WI38 (cell line): ENCODE measurements around the gene TCF4.

Experiments
- H3K4me3 ChIP-seq: 2 replicates; pipeline ENCODE4 v1.5.1; 2011; ENCODE audit warnings: low read depth, mild to moderate bottlenecking, control low read depth, low read length
- TF ChIP-seq, protein P1 (sequence below): IDR thresholded peaks from 2 replicates; pipeline ENCODE4 v1.5.1; 2012; ENCODE audit warnings: low read depth, mild to moderate bottlenecking, control low read depth, low read length

The TCF4 gene

DNA sequence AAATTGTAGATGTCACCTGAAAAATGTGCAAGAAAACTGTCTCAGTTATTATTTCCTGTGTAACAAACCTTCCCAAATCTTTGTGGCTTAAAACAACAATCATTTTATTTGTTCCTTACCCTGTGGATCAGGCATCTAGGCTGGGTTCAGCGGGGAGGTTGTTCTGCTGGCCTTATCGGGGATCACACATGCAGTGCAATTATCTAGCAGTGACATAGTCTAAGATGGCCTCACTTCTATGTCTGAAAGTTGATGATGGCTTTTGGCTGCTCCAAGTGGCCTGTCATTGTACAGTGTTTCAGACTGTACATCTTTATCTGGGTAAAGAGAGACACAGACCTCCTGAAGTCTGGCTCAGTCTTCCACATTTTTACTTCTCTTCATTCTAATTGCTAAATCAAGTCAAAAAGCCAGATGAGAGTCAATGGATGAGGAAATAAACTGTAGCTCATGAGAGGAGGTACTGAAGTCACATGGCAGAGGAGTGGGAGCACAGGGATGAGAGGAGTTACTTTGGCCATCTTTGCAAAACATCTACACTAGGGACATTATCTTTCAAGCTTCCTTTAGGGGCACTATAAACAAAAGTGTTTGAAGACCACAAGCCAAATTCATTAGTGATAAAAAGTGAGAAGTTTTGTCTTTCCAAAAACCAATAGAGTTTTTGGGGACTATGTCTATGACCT, 385.6 kb downstream of the TCF4 start:
- TF ChIP-seq, protein P1, sequence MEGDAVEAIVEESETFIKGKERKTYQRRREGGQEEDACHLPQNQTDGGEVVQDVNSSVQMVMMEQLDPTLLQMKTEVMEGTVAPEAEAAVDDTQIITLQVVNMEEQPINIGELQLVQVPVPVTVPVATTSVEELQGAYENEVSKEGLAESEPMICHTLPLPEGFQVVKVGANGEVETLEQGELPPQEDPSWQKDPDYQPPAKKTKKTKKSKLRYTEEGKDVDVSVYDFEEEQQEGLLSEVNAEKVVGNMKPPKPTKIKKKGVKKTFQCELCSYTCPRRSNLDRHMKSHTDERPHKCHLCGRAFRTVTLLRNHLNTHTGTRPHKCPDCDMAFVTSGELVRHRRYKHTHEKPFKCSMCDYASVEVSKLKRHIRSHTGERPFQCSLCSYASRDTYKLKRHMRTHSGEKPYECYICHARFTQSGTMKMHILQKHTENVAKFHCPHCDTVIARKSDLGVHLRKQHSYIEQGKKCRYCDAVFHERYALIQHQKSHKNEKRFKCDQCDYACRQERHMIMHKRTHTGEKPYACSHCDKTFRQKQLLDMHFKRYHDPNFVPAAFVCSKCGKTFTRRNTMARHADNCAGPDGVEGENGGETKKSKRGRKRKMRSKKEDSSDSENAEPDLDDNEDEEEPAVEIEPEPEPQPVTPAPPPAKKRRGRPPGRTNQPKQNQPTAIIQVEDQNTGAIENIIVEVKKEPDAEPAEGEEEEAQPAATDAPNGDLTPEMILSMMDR, result no peak

DNA sequence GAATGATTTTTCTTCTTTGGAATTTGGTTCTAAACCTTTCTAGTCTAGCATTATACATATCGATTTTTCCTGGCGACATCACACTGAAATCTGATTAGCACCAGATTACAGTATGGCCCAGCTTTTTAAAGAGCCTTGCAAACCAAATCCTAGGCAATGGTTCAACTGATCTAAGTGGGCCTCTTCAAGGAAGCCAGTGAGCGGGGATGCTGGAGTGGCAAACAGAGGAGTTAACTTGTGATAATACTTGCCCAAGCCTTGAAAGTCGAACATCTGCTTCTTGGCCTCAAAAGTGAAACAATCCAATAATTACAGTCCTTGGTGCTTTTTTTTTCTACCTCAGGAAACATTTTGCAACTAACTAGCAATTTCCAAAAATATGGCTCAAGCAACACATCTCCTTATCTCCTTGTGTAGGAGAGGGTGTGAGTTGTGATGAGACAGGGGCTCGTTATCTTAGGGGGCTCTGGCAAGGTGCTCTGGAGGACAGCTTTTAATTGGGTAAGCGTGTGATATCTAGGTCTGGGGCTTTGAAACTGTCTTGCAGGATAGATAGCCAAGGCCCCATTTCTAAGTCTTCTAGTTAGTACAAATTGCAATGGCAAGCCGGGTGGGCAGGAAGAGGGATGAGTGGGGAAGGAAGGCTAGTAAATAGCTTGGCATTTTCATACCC, 388.6 kb downstream of the TCF4 start:
- no peak overlapping the region for H3K4me3 ChIP-seq
- TF ChIP-seq, protein P1, result no peak

More for the DNA sequence above, 385.6 kb downstream of the TCF4 start:
- no peak overlapping the region for H3K4me3 ChIP-seq

DNA sequence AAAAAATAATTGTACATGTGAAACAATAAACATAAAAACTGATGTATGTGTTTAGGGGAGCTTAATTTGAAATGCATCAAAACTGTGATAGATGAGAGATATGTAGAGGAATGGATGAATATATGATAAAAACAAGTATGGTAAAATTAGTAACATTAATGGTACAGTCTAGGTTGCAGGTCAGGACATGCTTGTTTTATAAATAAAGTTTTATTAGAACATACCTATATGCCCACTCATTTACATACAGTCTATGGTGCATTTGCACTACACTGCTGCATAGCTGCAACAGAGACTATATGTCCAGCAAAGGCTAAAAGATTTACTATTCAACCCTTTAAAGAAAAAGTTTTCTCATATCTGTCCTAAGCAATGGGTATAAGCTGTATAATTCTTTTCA, 392.1 kb downstream of the TCF4 start:
- TF ChIP-seq, protein P1, result no peak
- no peak overlapping the region for H3K4me3 ChIP-seq

DNA sequence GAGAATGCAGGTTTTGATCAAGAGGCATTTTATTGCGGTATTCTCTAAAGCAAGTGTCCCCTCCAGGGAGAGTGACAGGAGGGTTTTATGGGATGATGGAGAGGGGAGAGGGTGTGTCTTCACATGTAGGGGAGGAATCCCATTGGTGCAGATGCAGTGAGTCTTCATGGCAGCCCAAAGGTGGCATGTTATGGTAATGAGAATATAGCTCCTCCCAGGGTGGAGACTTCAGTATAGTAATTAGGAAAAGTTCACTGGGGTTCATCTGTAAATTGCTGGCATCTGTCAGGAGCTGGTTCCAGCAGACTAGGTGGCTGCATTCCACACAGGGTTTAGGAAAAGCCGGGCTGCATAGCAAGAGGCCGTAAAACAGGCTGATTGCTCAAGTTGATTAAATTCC, 398.0 kb downstream of the TCF4 start:
- no peak overlapping the region for H3K4me3 ChIP-seq
- TF ChIP-seq, protein P1, result no peak

DNA sequence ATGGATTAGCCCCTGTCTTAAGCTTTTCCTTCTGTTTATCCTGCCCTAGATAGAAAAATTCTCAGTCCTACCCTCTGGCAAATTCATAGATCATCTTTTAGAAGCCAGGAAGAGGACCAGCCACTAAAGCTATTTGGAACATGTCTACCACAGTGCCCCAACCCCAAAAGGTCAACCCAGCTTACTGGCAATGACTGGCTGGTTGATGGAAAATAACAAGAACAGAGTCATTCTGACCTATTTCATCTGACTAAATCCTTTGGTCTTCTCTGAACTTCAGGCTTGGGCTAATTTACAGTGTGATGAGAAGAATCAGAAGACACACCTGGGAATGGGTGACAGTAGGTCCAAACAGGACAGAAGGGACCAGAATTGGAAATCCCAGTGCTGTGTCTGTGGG, 401.4 kb downstream of the TCF4 start:
- TF ChIP-seq, protein P1, result no peak

DNA sequence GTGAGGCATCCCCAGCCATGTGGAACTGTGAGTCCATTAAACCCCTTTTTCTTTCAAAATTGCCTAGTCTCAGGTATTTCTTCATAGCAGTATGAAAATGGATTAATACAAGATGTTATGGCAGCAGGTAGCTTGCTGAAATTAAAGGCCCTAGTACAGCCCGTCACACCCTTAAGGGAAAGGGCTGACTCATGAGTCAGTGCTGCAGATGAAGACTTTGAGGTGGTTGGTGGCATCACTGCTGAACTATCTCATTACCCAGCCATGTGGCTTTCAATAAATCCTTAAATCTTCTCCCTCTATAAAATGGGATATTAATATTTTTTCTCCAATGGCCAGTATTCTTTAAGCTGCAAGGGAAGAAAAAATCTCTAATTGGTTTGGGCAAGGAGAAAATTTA, 402.6 kb downstream of the TCF4 start:
- TF ChIP-seq, protein P1, result no peak
- H3K4me3 ChIP-seq, result no peak overlapping the region

More for the DNA sequence above, 401.4 kb downstream of the TCF4 start:
- no peak overlapping the region for H3K4me3 ChIP-seq

DNA sequence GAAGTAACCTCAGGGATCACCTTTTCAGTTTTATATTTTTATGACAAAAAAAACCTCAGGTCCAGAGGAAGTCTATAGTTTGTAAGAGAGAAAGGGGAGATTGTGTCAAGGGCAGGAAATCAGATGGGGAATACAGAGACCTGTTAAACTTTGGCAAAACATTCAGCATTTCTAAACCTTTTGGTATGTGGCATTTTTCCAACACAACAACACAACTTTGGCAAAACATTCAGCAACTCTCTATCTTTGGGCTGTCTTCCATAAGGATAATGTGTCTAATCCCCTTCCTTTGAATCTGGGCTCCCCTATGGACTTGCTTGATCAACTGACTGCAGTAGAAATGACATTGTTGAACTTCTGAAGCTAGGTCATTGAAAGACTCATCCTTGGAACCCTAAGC, 408.2 kb downstream of the TCF4 start:
- TF ChIP-seq, protein P1, result no peak
- H3K4me3 ChIP-seq, result no peak overlapping the region
